GM12891 (cell line): ENCODE data around the gene EBNA1BP2.

Source experiments
- PAX5 ChIP-seq: IDR thresholded peaks from 2 replicates; pipeline ENCODE4 v1.6.1; 2011; ENCODE audit warnings: low read length, moderate library complexity, mild to moderate bottlenecking; ENCODE audit not compliant: insufficient read depth, severe bottlenecking
- POLR2A ChIP-seq: IDR thresholded peaks from 2 replicates; pipeline ENCODE4 v1.6.1; 2011; ENCODE audit warnings: low read depth, low read length, control low read depth
- POLR2AphosphoS5 ChIP-seq: IDR thresholded peaks from 2 replicates; pipeline ENCODE4 v1.6.1; 2011; ENCODE audit warnings: low read depth, low read length, control low read depth
- POU2F2 ChIP-seq: IDR thresholded peaks from 2 replicates; pipeline ENCODE4 v1.6.1; 2011; ENCODE audit warnings: low read depth, mild to moderate bottlenecking, control low read depth, low read length, moderate library complexity
- SPI1 ChIP-seq: IDR thresholded peaks from 2 replicates; pipeline ENCODE4 v1.6.1; 2011; ENCODE audit warnings: low read depth, low read length, control low read depth
- TAF1 ChIP-seq: IDR thresholded peaks from 2 replicates; pipeline ENCODE4 v1.6.1; 2011; ENCODE audit warnings: low read depth, low read length, control low read depth

DNA sequence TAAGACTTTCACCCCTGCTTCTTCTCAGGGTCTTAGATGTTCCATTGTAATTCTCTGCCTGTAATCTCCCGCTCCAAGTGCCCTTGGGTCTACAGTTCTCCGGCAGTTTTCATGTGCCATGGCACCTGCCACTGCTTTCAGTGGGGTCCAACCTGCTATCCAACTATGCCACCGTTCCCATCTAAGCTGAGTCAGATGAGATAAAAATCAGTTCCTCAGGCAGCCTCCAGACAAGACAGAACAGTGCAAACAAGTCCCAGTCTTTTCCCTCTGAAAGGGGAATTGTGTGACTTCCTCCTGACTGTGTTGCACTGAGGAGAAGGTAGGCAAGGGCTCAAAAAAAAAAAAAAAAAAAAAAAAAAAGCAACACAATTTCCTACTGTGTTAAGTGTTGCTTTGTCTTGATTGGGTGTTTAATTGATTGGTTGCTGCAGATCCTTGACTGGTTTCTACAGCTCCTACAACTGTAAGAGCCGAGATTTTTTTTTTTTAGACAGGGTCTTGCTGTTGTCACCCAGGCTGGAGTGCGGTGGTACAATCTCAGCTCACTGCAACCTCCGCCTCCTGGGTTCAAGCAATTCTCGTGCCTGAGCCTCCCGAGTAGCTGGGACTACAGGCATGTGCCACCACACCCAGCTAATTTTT lies 50.7 kb downstream of the EBNA1BP2 start:
- TF ChIP-seq TAF1, result no peak
- no peak for TF ChIP-seq POLR2A
- no peak for TF ChIP-seq POLR2AphosphoS5
- TF ChIP-seq SPI1, result no peak
- TF ChIP-seq PAX5, result no peak
- TF ChIP-seq POU2F2, result no peak
